ENCODE measurements around the gene AK3.

AK3 gene

GRCh38 chr9:4741365-4742089 is 525 bp upstream of the AK3 start:
- TF ChIP-seq, protein P1, sequence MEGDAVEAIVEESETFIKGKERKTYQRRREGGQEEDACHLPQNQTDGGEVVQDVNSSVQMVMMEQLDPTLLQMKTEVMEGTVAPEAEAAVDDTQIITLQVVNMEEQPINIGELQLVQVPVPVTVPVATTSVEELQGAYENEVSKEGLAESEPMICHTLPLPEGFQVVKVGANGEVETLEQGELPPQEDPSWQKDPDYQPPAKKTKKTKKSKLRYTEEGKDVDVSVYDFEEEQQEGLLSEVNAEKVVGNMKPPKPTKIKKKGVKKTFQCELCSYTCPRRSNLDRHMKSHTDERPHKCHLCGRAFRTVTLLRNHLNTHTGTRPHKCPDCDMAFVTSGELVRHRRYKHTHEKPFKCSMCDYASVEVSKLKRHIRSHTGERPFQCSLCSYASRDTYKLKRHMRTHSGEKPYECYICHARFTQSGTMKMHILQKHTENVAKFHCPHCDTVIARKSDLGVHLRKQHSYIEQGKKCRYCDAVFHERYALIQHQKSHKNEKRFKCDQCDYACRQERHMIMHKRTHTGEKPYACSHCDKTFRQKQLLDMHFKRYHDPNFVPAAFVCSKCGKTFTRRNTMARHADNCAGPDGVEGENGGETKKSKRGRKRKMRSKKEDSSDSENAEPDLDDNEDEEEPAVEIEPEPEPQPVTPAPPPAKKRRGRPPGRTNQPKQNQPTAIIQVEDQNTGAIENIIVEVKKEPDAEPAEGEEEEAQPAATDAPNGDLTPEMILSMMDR (IDR thresholded peaks at IDR 0.05; ENCODE audit: control extremely low read depth, extremely low read depth, low read depth, missing control alignments), result peak; percentile 2
- ChIA-PET CTCF (interaction anchor here (1.0 to 3.7 kb wide), 9 partner anchors 9 to 699 kb away, joined by 3 to 23 read pairs (median 5); no protein-coding TSS in a partner anchor), POLR2A (no interaction called here)
- DNase-seq (ENCODE audit: extremely low spot score), result peak; percentile 26

DNA sequence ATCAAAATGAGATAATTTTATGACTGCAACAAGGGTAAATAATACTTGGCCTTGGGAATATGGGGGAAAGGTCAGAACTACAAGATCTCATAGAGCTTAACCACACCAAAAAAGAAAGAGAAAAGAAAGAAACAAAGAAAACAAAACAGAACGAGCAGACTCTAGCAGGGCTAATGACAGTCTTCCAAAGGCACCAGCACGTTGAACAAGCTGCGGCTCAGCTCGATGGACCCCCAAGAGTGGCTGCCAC is 689 bp downstream of the AK3 start:
- TF ChIP-seq, protein P1 (IDR thresholded peaks at IDR 0.05; ENCODE audit: control extremely low read depth, extremely low read depth, low read depth, missing control alignments), result no peak
- no peak for DNase-seq (ENCODE audit: extremely low spot score)
- POLR2A ChIA-PET, result interaction anchor here (0.8 kb wide), 1 partner anchor 860 kb away, joined by 6 read pairs; no protein-coding TSS in a partner anchor
- CTCF ChIA-PET, result interaction anchor here (0.9 to 3.7 kb wide), 9 partner anchors 9 to 700 kb away, joined by 3 to 23 read pairs (median 5); no protein-coding TSS in a partner anchor

DNA sequence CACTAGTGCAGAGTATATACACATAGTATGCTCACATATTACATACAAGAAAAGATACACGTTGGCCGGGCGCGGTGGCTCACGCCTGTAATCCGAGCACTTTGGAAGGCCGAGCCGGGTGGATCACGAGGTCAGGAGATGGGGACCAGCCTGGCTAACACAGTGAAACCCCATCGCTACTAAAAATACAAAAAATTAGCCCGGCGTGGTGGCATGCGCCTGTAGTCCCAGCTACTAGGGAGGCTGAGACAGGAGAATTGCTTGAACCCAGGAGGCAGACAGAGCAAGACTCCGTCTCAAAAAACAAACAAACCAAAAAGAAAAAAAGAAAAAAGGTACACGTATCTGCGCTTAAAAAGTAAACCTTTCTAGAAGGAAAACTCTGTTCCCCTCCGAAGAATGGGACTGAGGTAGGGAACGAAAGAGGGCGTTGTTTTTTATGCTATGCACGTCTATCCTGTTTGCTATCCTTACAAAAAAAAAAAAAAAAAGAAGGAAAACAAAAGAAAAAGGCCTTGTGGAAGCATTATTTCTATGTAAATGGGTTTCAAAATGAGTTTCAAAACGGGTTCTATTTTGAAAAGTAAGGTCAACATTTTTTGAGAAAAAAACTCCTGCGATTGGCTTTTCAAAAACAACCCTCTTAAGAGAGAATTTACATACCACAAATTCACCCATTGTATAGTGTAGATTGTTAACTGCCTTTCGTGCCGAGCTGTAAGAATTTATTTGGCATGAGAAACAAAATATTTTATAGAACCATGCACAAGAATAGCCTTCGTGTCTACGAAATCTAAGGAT is 1.2 kb downstream of the AK3 start:
- POLR2A ChIA-PET, result interaction anchor here (0.8 kb wide), 1 partner anchor 861 kb away, joined by 6 read pairs; no protein-coding TSS in a partner anchor
- TF ChIP-seq, protein P1 (IDR thresholded peaks at IDR 0.05; ENCODE audit: control extremely low read depth, extremely low read depth, low read depth, missing control alignments), result no peak
- DNase-seq (ENCODE audit: extremely low spot score), result peak; percentile 24
- CTCF ChIA-PET, result interaction anchor here (0.9 to 3.7 kb wide), 9 partner anchors 8 to 701 kb away, joined by 3 to 23 read pairs (median 5); no protein-coding TSS in a partner anchor

DNA sequence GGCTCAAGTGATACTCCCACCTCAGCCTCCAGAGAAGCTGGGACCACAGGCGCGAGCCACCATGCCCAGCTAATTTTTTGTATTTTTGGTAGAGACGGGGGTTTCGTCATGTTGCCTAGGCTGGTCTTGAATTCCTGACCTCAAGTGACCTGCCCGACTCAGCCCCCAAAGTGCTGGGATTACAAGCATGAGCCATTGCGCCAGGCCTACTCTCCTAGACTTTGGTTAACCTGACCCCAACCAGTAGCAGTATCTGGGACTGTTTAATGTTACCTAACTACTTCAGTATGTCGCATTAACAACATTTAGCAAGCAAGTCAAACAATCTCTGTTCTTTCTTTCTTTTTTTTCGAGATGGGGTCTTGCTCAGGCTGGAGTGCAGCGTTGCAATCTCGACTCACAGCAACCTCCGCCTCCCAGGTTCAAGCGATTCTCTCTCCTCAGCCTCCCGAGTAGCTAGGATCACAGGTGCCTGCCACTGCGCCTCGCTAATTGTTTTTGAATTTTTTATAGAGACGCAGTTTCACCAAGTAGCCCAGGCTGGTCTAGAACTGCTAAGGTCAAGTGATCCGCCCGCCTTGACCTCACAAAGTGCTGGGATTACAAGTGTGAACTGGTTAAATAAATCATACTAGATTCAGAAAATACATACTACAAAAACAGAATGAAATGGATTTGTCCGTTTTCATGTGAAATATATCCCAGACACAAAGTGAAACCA is 2.0 kb downstream of the AK3 start:
- no peak for DNase-seq (ENCODE audit: extremely low spot score)
- ChIA-PET POLR2A (no interaction called here), CTCF (interaction anchor here (3.7 kb wide), 1 partner anchor 12 kb away, joined by 23 read pairs; no protein-coding TSS in a partner anchor)
- TF ChIP-seq, protein P1 (IDR thresholded peaks at IDR 0.05; ENCODE audit: control extremely low read depth, extremely low read depth, low read depth, missing control alignments), result no peak

DNA sequence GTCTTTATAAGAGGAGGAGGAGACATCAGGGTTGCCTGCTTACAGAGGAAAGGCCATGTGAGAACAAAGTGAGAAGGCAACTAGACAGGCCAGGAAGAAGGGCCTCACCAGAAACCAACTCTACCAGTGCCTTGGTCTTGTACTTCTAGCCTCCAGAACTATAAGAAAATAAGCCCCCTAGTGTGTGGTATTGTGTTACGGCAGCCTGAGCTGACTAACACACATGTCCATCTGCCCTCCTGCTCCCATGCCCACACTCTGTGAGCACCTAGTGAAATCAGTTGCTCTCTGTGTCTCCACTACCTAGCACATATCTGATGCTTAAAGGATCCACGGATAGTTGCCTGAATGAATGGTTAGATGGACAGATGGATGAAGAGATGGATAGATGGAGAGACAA is 6.9 kb downstream of the AK3 start:
- TF ChIP-seq, protein P1 (IDR thresholded peaks at IDR 0.05; ENCODE audit: control extremely low read depth, extremely low read depth, low read depth, missing control alignments), result no peak
- DNase-seq (ENCODE audit: extremely low spot score), result no peak
- ChIA-PET CTCF (interaction anchor here (1.5 to 2.1 kb wide), 2 partner anchors 15 to 39 kb away, joined by 3 to 8 read pairs; no protein-coding TSS in a partner anchor), POLR2A (no interaction called here)

GRCh38 chr9:4732890-4733289 is 8.1 kb downstream of the AK3 start:
- ChIA-PET POLR2A (no interaction called here), CTCF (interaction anchor here (1.5 to 2.2 kb wide), 3 partner anchors 8 to 38 kb away, joined by 3 to 8 read pairs (median 6); no protein-coding TSS in a partner anchor)
- TF ChIP-seq, protein P1 (IDR thresholded peaks at IDR 0.05; ENCODE audit: control extremely low read depth, extremely low read depth, low read depth, missing control alignments), result no peak
- DNase-seq (ENCODE audit: extremely low spot score), result no peak
